Panc1 (cell line): ENCODE results near the gene CNTN1. TPM values are rescaled to one million over a fixed set of nuclear protein-coding genes. Genes with fewer than 3 reads are reported as not detected.
A peak's percentile ranks its signal among the peaks of the same experiment; 100 is the strongest.

ENCODE experiments used
- ATAC-seq: fragments of 200-7000 bp; cut with Tn5 transposase; 2 replicates; pipeline ENCODE4 v1.9.1; 2020; ENCODE audit warnings: mild to moderate bottlenecking, moderate library complexity
- Bru-seq: library from RNA; stranded (reverse); fragments of 400-500 nt; gene quantifications from one replicate; lab custom pipeline; 2021; lab: Mats Ljungman, UMichigan
- BruChase-seq, 2 experiments: library from RNA; stranded (reverse); fragments of 400-500 nt; gene quantifications; one replicate each; lab custom pipeline; 2021; lab: Mats Ljungman, UMichigan
- BruUV-seq: library from RNA; stranded (reverse); fragments of 400-500 nt; replicated peaks from 2 replicates; lab custom pipeline; 2021; lab: Mats Ljungman, UMichigan
- CTCF ChIA-PET: fragments of 300-600 bp; sonication (Branson Sonifier 250); formaldehyde crosslinking; loops from one replicate; lab custom pipeline; 2022; ENCODE audit warnings: antibody characterized with exemption; lab: Charles Lee
- POLR2A ChIA-PET: fragments of 300-600 bp; sonication (Branson Sonifier 250); formaldehyde crosslinking; loops from one replicate; lab custom pipeline; 2022; ENCODE audit warnings: antibody characterized with exemption; lab: Charles Lee
- DNase-seq: peaks from one replicate; pipeline ENCODE4 v3.0.0-alpha.2; 2010; ENCODE audit warnings: low read depth, low spot score
- H3K27ac ChIP-seq: 2 replicates; pipeline ENCODE4 v1.5.1; 2011; ENCODE audit warnings: mild to moderate bottlenecking, low read length, inconsistent platforms
- H3K27me3 ChIP-seq: fragments of 200-500 bp; sonication (Bioruptor generic); 2 replicates; pipeline ENCODE4 v1.6.0; 2014; ENCODE audit warnings: low read length, inconsistent platforms; ENCODE audit not compliant: control insufficient read depth, insufficient read depth
- H3K36me3 ChIP-seq: fragments of 200-500 bp; sonication (Bioruptor generic); 2 replicates; pipeline ENCODE4 v1.5.1; 2014; ENCODE audit warnings: inconsistent platforms, mild to moderate bottlenecking, low read length, moderate library complexity; ENCODE audit not compliant: control insufficient read depth, insufficient read depth
- H3K4me1 ChIP-seq: 2 replicates; pipeline ENCODE4 v1.5.1; 2011; ENCODE audit warnings: inconsistent platforms, mild to moderate bottlenecking, low read length, moderate library complexity; ENCODE audit not compliant: control insufficient read depth, insufficient read depth
- H3K4me3 ChIP-seq, 2 experiments: 2 replicates each; pipeline ENCODE4 v1.5.1; 2011 to 2012; ENCODE audit warnings: low read depth in 2 of 2, low read length in 2 of 2, mild to moderate bottlenecking in 2 of 2, inconsistent platforms in 1 of 2, moderate library complexity in 1 of 2
- H3K9me3 ChIP-seq: fragments of 200-500 bp; sonication (Bioruptor generic); 2 replicates; pipeline ENCODE4 v1.5.1; 2014; ENCODE audit warnings: low read depth, mild to moderate bottlenecking, inconsistent platforms, low read length, moderate library complexity; ENCODE audit not compliant: control insufficient read depth, insufficient read depth
- POLR2AphosphoS5 ChIP-seq: IDR thresholded peaks from 2 replicates; pipeline ENCODE4 v1.6.1; 2012; ENCODE audit warnings: mild to moderate bottlenecking, low read depth, low read length, moderate library complexity
- SIN3A ChIP-seq: IDR thresholded peaks from 2 replicates; pipeline ENCODE4 v1.6.1; 2012; ENCODE audit warnings: low read depth, mild to moderate bottlenecking, low read length, moderate library complexity, borderline replicate concordance; ENCODE audit not compliant: insufficient read depth
- TCF7L2 ChIP-seq: IDR thresholded peaks from 2 replicates; pipeline ENCODE4 v1.6.1; 2011; ENCODE audit warnings: mild to moderate bottlenecking, low read depth, low read length, inconsistent platforms
- in situ Hi-C: cut with HindIII; loops from 2 replicates; pipeline ENCODE4 v1.10.0; 2016; ENCODE audit warnings: low sequenced_read_pairs, low pct_unique_long_range_greater_than_20kb
- intact Hi-C: fragments of 100-400 bp; cut with micrococcal nuclease; formaldehyde crosslinking; loops from one replicate; pipeline ENCODE4 v1.10.0; 2022; ENCODE audit not compliant: unreplicated experiment
- long read RNA-seq: library from polyadenylated mRNA; unstranded; transcript quantifications from one replicate; pipeline ENCODE4 v2.0.0, GENCODE V29; 2021; ENCODE audit not compliant: unreplicated experiment
- polyA plus RNA-seq: library from polyadenylated mRNA; unstranded; fragments of >200 nt; gene quantifications from one replicate; pipeline ENCODE4 v1.2.1, GENCODE V29; 2012; ENCODE audit warnings: missing spikeins; ENCODE audit not compliant: insufficient read length
- total RNA-seq: library from RNA; stranded (reverse); gene quantifications from one replicate; pipeline ENCODE4 v1.2.1, GENCODE V29; 2021; ENCODE audit not compliant: unreplicated experiment
- TF ChIP-seq, protein P1 (sequence below): fragments of 450-650 bp; IDR thresholded peaks from 2 replicates; pipeline ENCODE4 v1.5.1; 2017; ENCODE audit warnings: mild to moderate bottlenecking
- TF ChIP-seq, protein P2 (sequence below), 2 experiments: IDR thresholded peaks; 2 replicates each; pipeline ENCODE4 v1.6.1; 2011 to 2012; ENCODE audit warnings: low read depth in 2 of 2, control low read depth in 1 of 2, low read length in 1 of 2, mild to moderate bottlenecking in 1 of 2, moderate library complexity in 1 of 2; ENCODE audit not compliant: insufficient read depth in 1 of 2

Gene CNTN1
- not detected for total RNA-seq
- polyA plus RNA-seq = not detected
- Bru-seq, nascent RNA = percentile 2 among the genes with signal in this experiment
- BruChase-seq, experiment 1, labeled RNA remaining after a 2-hour chase = percentile 1 among the genes with signal in this experiment
- BruChase-seq, experiment 2, labeled RNA remaining after a 6-hour chase = percentile 1 among the genes with signal in this experiment
- long read RNA-seq = 0 reads

DNA sequence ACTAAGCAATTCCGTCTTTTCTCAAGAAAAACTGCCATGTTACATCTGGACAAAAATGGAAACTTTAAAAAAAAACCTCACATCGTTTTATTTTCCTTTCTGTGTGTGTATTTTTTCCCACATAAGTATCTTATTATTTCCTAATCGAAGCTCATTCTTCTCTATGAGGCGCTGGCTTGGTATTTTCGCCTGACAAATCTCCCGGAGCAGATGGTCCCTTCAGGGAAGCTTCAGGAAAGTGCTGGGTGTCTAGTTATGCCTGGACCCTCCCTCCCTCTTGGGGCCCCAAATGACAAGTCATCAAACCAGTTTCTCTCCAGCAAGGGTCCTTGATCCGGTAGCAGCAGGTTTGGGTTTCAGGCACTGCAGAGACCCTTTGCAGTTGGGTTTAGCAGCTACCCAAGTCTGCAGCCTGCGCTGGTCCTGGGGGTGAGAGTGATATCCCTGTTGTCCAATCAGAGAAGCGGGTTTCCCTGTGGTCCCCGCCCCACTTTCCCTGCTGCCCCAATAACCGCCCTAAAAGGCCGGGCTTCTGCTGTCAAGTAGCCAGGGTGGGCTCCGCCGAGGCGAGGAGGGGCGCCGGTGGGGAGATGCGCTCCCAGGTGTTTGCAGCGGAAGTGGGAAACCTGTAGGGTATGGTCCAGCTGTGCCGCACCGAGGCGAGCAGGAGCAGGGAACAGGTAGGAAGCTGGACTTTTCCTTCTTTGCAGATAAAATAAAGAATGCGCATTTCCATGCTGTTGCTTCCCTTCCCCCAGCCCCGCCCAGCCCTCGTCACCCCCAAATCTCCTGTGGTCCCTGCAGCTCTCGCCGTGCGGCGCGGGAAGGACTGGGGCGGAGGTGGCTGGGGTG is at the start of gene CNTN1:
TSS of gene CNTN1 (plus strand) at position 527 of the 852 bp plus-strand sequence.
- TF ChIP-seq POLR2AphosphoS5 (no peak), SIN3A (no peak), TCF7L2 (no peak)
- TF ChIP-seq, protein P1, sequence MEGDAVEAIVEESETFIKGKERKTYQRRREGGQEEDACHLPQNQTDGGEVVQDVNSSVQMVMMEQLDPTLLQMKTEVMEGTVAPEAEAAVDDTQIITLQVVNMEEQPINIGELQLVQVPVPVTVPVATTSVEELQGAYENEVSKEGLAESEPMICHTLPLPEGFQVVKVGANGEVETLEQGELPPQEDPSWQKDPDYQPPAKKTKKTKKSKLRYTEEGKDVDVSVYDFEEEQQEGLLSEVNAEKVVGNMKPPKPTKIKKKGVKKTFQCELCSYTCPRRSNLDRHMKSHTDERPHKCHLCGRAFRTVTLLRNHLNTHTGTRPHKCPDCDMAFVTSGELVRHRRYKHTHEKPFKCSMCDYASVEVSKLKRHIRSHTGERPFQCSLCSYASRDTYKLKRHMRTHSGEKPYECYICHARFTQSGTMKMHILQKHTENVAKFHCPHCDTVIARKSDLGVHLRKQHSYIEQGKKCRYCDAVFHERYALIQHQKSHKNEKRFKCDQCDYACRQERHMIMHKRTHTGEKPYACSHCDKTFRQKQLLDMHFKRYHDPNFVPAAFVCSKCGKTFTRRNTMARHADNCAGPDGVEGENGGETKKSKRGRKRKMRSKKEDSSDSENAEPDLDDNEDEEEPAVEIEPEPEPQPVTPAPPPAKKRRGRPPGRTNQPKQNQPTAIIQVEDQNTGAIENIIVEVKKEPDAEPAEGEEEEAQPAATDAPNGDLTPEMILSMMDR = no peak
- TF ChIP-seq, protein P2, sequence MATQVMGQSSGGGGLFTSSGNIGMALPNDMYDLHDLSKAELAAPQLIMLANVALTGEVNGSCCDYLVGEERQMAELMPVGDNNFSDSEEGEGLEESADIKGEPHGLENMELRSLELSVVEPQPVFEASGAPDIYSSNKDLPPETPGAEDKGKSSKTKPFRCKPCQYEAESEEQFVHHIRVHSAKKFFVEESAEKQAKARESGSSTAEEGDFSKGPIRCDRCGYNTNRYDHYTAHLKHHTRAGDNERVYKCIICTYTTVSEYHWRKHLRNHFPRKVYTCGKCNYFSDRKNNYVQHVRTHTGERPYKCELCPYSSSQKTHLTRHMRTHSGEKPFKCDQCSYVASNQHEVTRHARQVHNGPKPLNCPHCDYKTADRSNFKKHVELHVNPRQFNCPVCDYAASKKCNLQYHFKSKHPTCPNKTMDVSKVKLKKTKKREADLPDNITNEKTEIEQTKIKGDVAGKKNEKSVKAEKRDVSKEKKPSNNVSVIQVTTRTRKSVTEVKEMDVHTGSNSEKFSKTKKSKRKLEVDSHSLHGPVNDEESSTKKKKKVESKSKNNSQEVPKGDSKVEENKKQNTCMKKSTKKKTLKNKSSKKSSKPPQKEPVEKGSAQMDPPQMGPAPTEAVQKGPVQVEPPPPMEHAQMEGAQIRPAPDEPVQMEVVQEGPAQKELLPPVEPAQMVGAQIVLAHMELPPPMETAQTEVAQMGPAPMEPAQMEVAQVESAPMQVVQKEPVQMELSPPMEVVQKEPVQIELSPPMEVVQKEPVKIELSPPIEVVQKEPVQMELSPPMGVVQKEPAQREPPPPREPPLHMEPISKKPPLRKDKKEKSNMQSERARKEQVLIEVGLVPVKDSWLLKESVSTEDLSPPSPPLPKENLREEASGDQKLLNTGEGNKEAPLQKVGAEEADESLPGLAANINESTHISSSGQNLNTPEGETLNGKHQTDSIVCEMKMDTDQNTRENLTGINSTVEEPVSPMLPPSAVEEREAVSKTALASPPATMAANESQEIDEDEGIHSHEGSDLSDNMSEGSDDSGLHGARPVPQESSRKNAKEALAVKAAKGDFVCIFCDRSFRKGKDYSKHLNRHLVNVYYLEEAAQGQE (IDR thresholded peaks at IDR 0.05; ENCODE audit: insufficient read depth in 1 of 2, low read depth in 2 of 2, low read length in 1 of 2) = no peak
- BruUV-seq = no TSS peak

DNA sequence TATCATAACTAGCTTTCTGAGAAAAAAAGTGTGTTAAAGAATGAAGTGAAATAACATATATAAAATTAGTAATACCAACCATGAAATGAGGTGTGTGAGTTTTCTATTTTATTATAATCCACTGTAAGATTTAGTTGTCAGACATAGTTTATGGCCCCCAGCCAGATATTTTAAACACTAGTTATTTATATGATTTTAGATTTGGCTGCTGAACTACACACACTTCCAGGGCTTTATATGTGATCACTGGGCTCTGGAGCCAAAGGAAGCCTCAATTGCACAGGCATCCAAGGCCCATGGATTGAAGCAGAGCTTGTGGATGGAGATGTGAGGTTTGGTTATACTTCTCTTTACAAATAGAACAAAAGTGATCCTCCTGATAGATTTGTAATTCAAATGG is 48.7 kb upstream of the CNTN1 start:
- CTCF ChIA-PET = no interaction called here
- Histone ChIP-seq H3K36me3 (no peaks in the 10 kb centered on the region), H3K9me3 (no peaks in the 10 kb centered on the region), H3K27me3 (no peaks in the 10 kb centered on the region), H3K27ac (no peak overlapping the region), H3K4me3 (no peak overlapping the region), H3K4me1 (no peaks in the 10 kb centered on the region)
- BruUV-seq = no TSS peak
- POLR2A ChIA-PET = no interaction called here
- in situ Hi-C loops = no loop called here
- intact Hi-C loops = no loop called here
- TF ChIP-seq SIN3A (no peak), TCF7L2 (no peak)
- TF ChIP-seq, protein P2 (IDR thresholded peaks at IDR 0.05; ENCODE audit: insufficient read depth in 1 of 2, low read depth in 2 of 2, low read length in 1 of 2) = no peak
- ATAC-seq (no peak), DNase-seq (no peak)

More for the DNA sequence above, at the start of gene CNTN1:
- Histone ChIP-seq H3K36me3 (no peaks in the 10 kb centered on the region), H3K27me3 (no peaks in the 10 kb centered on the region), H3K27ac (no peak within 1 kb of the TSS), H3K4me3 (no peak within 1 kb of the TSS; a peak in 1 of 4 replicates), H3K4me1 (no peaks in the 10 kb centered on the region), H3K9me3 (no peaks in the 10 kb centered on the region)
- ChIA-PET CTCF (no interaction called here), POLR2A (no interaction called here)
- intact Hi-C loops = no loop called here
- DNase-seq (no peak), ATAC-seq (no peak)
- in situ Hi-C loops = no loop called here
